GM19238 (cell line): ENCODE data around the gene GPR137C.

Experiments used
- DNase-seq: peaks from one replicate; pipeline ENCODE4 v3.0.0; 2011; ENCODE audit warnings: low spot score; ENCODE audit not compliant: insufficient read length

Gene GPR137C

GRCh38 chr14:52663850-52664249, 111.2 kb downstream of the GPR137C start:
- DNase-seq = no peak

GRCh38 chr14:52678591-52678990, 126.0 kb downstream of the GPR137C start:
- no peak for DNase-seq

GRCh38 chr14:52683985-52684520, 131.4 kb downstream of the GPR137C start:
- no peak for DNase-seq

GRCh38 chr14:52686176-52686575, 133.5 kb downstream of the GPR137C start:
- DNase-seq = no peak
